ENCODE results near the gene CDK5.

DNA sequence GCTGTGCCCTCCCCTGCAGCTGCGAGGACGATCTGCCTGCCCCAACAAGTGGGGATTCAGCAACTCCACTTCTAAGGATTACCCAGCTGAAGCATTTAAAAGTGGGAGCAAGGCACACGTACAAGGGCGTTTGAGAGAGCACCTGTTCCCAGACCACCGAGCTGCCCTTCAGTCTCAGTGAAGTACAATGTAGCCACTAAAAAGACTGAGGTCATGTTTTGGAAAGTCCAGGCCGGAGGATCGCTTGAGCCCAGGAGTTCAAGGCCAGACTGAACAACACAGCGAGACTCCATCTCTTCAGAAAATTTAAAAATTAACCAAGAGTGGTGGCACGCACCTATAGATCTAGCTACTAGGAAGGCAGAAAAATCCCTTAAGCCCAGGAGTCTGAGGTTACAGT lies 52.1 kb downstream of the CDK5 start:
- no peak for TF ChIP-seq POLR2A (IDR thresholded peaks at IDR 0.05; ENCODE audit: low read length)
- TF ChIP-seq GATA1 (IDR thresholded peaks at IDR 0.05; ENCODE audit: low read depth, low read length) = no peak

Data from erythroblast (primary cell).